Measurements from ENCODE around the gene DLG4.

Gene DLG4

DNA sequence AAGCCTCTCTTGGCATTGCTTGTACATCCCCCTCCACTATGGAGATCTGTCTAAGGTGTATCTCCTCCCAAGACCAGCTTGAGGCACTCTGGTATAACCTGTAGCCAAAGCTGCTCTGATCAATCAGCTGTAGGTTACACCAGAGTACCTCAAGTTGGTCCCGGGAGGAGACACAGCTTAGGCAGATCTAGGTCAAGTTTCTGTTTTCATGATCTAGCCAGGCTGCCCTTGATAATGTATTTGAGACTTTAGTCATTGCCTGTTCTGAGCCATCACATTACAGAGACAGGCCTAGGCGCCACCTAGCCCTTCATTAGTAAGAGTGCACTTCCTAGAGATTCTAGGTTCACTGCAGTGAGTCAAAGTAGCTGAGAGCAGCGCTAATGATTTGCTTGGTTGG is 71.9 kb downstream of the DLG4 start:
- Histone ChIP-seq H3K27ac (no peak overlapping the region), H4K20me1 (ENCODE audit: insufficient read depth) (no peaks in the 10 kb centered on the region), H3K4me1 (ENCODE audit: low read depth, poor library complexity, severe bottlenecking) (no peaks in the 10 kb centered on the region), H3K4me3 (IDR thresholded peaks at IDR 0.05; ENCODE audit: insufficient read depth, low read depth, low read length) (no peak overlapping the region), H2AFZ (ENCODE audit: low read depth) (no peak overlapping the region), H3K4me2 (no peak overlapping the region), H3K9ac (no peak overlapping the region), H3K79me2 (ENCODE audit: insufficient read depth, low read depth) (no peaks in the 10 kb centered on the region), H3K36me3 (ENCODE audit: insufficient read depth) (no peaks in the 10 kb centered on the region), H3K27me3 (ENCODE audit: insufficient read depth, low read depth) (no peaks in the 10 kb centered on the region)
- TF ChIP-seq, protein P1, sequence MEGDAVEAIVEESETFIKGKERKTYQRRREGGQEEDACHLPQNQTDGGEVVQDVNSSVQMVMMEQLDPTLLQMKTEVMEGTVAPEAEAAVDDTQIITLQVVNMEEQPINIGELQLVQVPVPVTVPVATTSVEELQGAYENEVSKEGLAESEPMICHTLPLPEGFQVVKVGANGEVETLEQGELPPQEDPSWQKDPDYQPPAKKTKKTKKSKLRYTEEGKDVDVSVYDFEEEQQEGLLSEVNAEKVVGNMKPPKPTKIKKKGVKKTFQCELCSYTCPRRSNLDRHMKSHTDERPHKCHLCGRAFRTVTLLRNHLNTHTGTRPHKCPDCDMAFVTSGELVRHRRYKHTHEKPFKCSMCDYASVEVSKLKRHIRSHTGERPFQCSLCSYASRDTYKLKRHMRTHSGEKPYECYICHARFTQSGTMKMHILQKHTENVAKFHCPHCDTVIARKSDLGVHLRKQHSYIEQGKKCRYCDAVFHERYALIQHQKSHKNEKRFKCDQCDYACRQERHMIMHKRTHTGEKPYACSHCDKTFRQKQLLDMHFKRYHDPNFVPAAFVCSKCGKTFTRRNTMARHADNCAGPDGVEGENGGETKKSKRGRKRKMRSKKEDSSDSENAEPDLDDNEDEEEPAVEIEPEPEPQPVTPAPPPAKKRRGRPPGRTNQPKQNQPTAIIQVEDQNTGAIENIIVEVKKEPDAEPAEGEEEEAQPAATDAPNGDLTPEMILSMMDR (conservative IDR thresholded peaks at IDR 0.05; ENCODE audit: low read depth, low read length): no peak

DNA sequence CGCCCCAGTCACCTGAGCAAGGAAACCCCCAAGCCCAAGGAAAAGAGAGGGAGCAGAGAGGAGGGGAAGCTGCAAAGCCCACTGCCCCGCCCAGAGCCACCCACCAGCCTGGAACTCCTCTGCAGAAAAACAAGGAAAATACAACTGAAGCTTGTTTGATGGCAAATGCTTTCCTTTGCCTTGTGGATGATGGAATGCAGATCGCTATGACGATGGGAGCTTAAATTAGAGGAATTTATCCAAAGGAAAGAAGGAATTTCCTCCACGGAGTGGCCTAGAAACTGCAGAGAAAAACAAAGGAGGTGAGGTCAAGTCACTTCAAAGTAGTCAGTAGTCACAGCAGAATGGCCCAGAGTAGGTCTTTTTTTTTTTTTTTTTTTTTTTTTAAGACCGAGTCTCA is 73.5 kb downstream of the DLG4 start:
- no peaks in the 10 kb centered on the region for H3K27me3 ChIP-seq (ENCODE audit: insufficient read depth, low read depth)
- no peaks in the 10 kb centered on the region for H3K4me1 ChIP-seq (ENCODE audit: low read depth, poor library complexity, severe bottlenecking)
- no peak overlapping the region for H3K4me2 ChIP-seq
- H2AFZ ChIP-seq (ENCODE audit: low read depth): no peak overlapping the region
- H3K79me2 ChIP-seq (ENCODE audit: insufficient read depth, low read depth): no peaks in the 10 kb centered on the region
- H3K4me3 ChIP-seq (IDR thresholded peaks at IDR 0.05; ENCODE audit: insufficient read depth, low read depth, low read length): no peak overlapping the region
- H3K36me3 ChIP-seq (ENCODE audit: insufficient read depth): no peaks in the 10 kb centered on the region
- no peak overlapping the region for H3K27ac ChIP-seq
- no peaks in the 10 kb centered on the region for H4K20me1 ChIP-seq (ENCODE audit: insufficient read depth)
- TF ChIP-seq, protein P1 (conservative IDR thresholded peaks at IDR 0.05; ENCODE audit: low read depth, low read length): no peak
- no peak overlapping the region for H3K9ac ChIP-seq

DNA sequence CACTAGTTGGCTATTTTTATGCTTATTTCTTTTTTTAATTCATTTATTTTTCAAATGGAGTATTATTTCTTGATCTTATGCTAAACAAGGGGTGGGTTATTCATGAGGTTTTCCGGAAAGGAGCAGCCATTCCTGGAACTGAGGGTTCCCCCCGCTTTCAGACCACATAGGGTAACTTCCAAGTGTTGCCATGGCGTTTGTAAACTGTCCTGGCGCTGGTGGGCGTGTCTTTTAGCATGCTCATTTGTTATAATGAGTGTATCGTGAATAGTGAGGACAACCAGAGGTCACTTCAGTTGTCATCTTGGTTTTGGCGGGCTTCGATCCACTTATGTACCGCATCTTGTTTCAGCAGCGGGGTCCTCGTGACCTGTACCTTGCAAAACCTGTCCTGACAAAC is 75.4 kb downstream of the DLG4 start:
- TF ChIP-seq, protein P1 (conservative IDR thresholded peaks at IDR 0.05; ENCODE audit: low read depth, low read length): no peak
- Histone ChIP-seq H3K9ac (no peak overlapping the region), H3K36me3 (ENCODE audit: insufficient read depth) (no peaks in the 10 kb centered on the region), H3K4me2 (no peak overlapping the region), H2AFZ (ENCODE audit: low read depth) (no peak overlapping the region), H3K27ac (no peak overlapping the region), H3K27me3 (ENCODE audit: insufficient read depth, low read depth) (no peaks in the 10 kb centered on the region), H4K20me1 (ENCODE audit: insufficient read depth) (no peaks in the 10 kb centered on the region), H3K4me1 (ENCODE audit: low read depth, poor library complexity, severe bottlenecking) (no peaks in the 10 kb centered on the region), H3K4me3 (IDR thresholded peaks at IDR 0.05; ENCODE audit: insufficient read depth, low read depth, low read length) (no peak overlapping the region), H3K79me2 (ENCODE audit: insufficient read depth, low read depth) (no peaks in the 10 kb centered on the region)

DNA sequence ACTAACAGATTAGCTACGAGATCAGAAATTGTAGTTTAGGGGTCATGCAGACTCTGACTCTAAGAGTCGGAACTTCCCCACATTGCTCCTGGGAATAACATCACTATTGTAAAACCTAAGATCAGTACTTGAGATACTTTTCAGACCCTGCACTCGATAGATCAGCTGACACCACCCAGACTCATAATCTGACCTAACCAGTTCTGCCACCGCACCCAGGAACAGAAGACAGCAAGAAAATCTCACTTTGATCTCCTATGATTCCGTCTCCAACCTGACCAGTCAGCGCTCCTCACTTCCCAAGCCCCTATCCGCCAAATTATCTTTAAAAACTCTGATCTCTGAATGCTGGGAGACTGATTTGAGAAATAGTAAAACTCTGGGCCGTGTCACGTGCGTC is 77.8 kb downstream of the DLG4 start:
- Histone ChIP-seq H3K4me1 (ENCODE audit: low read depth, poor library complexity, severe bottlenecking) (no peaks in the 10 kb centered on the region), H4K20me1 (ENCODE audit: insufficient read depth) (no peaks in the 10 kb centered on the region), H3K9ac (no peak overlapping the region), H3K27ac (no peak overlapping the region), H3K36me3 (ENCODE audit: insufficient read depth) (no peaks in the 10 kb centered on the region), H3K4me3 (IDR thresholded peaks at IDR 0.05; ENCODE audit: insufficient read depth, low read depth, low read length) (no peak overlapping the region), H2AFZ (ENCODE audit: low read depth) (no peak overlapping the region), H3K27me3 (ENCODE audit: insufficient read depth, low read depth) (no peaks in the 10 kb centered on the region), H3K4me2 (no peak overlapping the region), H3K79me2 (ENCODE audit: insufficient read depth, low read depth) (no peaks in the 10 kb centered on the region)
- TF ChIP-seq, protein P1 (conservative IDR thresholded peaks at IDR 0.05; ENCODE audit: low read depth, low read length): no peak

DNA sequence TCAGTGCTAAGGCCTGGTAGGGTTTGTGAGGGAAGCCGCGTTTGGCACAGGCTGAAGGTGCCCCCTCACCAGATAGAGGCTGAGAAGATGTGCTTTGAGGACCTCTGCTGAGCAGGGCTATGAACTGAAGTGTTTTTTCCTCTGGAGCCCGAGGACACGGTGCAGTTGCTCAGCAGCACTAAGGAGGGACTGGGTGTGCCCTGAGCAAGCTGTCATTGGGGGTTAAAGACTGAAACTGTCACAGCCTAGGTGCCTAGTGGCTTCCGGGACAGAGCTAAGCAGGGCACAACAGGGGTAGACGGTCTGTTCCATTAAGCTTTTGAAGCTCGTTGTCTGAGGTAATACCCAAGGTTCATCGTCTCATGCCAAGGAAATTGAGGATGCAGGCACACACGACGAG is 80.2 kb downstream of the DLG4 start:
- Histone ChIP-seq H2AFZ (ENCODE audit: low read depth) (no peak overlapping the region), H3K36me3 (ENCODE audit: insufficient read depth) (no peaks in the 10 kb centered on the region), H3K79me2 (ENCODE audit: insufficient read depth, low read depth) (no peaks in the 10 kb centered on the region), H3K27me3 (ENCODE audit: insufficient read depth, low read depth) (no peaks in the 10 kb centered on the region), H3K4me2 (no peak overlapping the region), H3K27ac (no peak overlapping the region), H3K4me3 (IDR thresholded peaks at IDR 0.05; ENCODE audit: insufficient read depth, low read depth, low read length) (no peak overlapping the region), H3K9ac (no peak overlapping the region), H4K20me1 (ENCODE audit: insufficient read depth) (no peaks in the 10 kb centered on the region), H3K4me1 (ENCODE audit: low read depth, poor library complexity, severe bottlenecking) (no peaks in the 10 kb centered on the region)
- TF ChIP-seq, protein P1 (conservative IDR thresholded peaks at IDR 0.05; ENCODE audit: low read depth, low read length): no peak
